CD4-positive, alpha-beta T cell treated with Interleukin-10 for 1 hour (primary cell): ENCODE data around the gene CCM2.
A peak's percentile ranks its signal among the peaks of the same experiment; 100 is the strongest.
"Not testable (repeated sequence)": the region's sequence is repeated elsewhere in the genome, so short reads cannot be mapped to it uniquely, and the experiment has no call there.

Experiments used
- DNase-seq: peaks from one replicate; pipeline ENCODE4 v3.0.0-alpha.2; 2020

CCM2 gene

GRCh38 chr7:44982535-44982923 is 17.5 kb upstream of the CCM2 start:
- no peak for DNase-seq

DNA sequence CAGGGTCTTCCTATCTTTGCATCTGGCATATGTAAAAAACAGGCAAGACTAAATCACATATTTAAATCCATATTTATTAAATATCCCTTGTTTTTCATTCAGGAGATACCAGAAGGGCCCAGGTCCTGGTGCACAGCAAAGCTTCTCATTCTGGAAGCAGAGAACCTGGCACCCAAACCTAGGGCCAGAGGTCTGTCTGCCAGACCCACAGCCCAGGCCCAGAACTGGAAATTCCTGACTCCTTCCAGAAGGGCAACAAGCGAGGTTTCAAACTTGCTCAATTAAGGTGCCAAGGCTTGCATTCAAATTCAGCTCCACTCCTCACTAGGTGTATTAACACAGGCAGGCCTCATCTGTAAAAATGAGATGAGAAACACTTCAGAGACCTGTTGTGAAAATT is 17.0 kb upstream of the CCM2 start:
- DNase-seq, result no peak

GRCh38 chr7:44983742-44984477 is 16.1 kb upstream of the CCM2 start:
- DNase-seq, result no peak

- no peak for DNase-seq
Measured at GRCh38 chr7:44984478-44984758, 15.6 kb upstream of the CCM2 start.

- no peak for DNase-seq
Measured at GRCh38 chr7:44985033-44985695, 14.8 kb upstream of the CCM2 start.

DNA sequence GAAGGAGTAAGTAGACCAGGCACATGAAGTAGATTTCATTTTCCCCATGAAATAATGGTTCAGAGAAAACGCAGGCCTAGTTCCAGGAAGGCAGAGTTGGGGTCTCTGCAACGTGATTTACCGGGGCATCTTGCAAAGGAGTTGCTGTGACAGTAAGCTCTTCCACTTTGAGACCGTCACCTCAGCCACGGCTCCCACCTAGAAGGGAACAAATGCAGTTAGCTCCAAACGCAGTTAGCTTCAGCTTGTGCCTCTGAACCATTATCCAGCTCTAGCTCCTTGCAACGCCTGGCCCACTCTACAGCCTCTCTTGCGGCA is 14.1 kb upstream of the CCM2 start:
- DNase-seq, result no peak

DNA sequence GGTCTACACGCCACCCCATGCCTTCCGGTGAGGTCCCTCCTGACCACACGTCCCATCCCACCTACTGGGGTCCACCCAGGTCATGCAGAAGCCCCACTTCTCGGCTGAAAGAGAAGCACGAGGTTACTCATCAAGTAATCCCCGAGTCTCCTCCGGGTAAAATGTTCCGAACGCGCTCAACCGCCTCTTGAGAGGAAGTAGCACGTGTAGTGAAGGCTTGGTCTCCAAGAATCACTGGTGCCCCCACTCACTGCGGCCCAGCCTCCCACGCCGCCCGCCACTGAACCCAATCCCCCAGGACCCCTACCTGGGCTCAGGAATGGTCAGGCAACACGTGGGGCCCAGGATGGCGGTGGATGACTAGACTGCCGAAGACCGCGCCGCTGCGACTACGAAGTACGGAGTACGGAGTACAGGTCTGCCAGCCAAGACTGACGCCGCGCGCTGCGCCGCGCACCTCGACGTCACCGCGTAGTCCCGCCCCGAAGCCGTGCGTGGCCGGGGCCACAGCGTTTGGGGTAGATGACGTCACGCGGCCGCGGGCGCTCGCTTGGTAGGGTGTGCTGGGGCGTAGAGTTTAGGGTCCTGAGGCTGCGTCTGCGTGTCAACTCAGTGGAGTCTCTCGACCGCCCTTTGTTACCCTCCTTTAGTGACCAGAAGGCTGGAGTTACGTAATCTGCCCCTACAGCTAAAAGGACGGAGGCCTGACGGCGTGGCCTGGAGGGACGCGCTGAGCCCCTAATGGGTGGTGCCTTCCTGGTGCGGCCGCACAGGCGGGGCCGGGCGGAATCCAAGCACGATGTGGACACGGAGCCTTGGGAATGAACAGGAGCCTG is 13.6 kb upstream of the CCM2 start:
- peak; percentile 95 for DNase-seq

GRCh38 chr7:44987457-44987856 is 12.5 kb upstream of the CCM2 start:
- DNase-seq, result no peak

- DNase-seq, result no peak
Measured at GRCh38 chr7:44987996-44988395, 12.0 kb upstream of the CCM2 start.

- DNase-seq, result no peak
Measured at GRCh38 chr7:44988701-44989100, 11.3 kb upstream of the CCM2 start.

DNA sequence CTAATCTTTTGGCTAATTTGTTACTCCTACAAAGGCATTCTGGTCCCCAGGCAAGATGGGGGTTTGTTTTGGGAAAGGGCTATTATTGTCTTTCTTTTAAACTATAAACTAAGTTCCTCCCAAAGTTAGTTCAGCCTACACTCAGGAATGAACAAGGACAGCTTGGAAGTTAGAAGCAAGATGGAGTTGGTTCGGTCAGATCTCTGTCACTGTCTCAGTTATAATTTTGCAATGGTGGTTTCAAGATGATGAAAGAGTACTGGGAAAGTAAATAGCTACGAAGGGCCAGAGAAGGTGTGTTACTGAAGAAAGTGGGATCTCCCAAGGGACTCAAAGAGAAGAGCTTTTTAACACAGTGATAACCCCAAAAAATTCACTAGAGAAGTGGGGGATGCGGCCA is 10.9 kb upstream of the CCM2 start:
- no peak for DNase-seq

GRCh38 chr7:44990109-44991023 is 9.6 kb upstream of the CCM2 start:
- no peak for DNase-seq

DNA sequence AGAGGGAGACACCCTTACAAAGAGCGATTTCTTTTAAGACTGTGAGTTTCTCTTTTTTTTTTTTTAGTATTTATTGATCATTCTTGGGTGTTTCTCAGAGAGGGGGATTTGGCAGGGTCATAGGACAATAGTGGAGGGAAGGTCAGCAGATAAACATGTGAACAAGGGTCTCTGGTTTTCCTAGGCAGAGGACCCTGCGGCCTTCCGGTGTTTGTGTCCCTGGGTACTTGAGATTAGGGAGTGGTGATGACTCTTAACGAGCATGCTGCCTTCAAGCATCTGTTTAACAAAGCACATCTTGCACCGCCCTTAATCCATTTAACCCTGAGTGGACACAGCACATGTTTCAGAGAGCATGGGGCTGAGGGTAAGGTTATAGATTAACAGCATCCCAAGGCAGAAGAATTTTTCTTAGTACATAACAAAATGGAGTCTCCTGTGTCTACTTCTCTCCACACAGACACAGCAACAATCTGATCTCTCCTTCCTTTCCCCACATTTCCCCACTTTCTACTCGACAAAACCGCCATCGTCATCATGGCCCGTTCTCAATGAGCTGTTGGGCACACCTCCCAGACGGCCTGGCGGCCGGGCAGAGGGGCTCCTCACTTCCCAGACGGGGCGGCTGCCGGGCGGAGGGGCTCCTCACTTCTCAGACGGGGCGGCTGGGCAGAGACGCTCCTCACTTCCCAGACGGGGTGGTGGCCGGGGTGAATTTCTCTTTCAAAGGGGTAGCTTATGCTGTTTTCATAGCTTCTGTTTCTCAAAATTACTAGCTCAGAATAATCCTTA is 7.8 kb upstream of the CCM2 start:
- DNase-seq, result not testable (repeated sequence)

- DNase-seq, result peak; percentile 47
Measured at GRCh38 chr7:44994877-44995554, 5.0 kb upstream of the CCM2 start.

DNA sequence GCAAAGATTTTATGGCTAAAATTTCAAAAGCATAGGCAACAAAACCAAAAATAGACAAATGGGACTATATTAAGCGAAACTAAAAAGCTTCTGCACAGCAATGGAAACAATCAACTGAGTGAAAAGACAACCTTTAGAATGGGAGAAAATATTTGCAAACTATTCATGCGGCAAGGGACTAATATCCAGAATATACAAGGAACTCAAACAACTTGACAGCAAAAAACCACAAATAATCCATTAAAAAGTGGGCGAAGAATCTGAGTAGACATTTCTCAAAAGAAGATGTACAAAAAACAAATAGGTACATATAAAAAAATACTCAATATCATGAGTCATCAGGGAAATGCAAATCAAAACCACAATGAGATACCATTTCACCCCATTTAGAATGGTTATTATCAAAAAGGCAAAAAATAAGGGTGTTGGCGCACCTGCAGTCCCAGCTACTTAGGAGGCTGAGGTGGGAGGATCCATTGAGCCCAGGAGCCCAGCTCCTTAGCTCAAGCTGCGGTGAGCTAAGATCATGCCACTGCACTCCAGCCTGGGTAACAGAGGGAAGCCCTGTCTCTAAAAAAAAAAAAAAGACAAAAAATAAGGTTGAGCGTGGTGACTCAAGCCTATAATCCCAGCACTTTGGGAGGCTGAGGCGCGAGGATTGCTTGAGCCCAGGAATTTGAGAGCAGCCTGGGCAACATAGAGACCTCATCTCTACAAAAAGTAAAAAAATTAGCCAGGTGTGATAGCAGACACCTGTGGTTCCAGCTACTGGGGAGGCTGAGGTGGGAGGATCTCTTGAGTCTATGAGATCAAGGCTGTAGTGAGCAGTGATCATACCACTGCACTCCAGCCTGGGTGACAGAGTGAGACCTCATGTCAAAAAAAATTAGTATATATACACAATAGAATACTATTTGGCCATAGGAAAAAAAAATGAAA is 4.2 kb upstream of the CCM2 start:
- peak; percentile 57 for DNase-seq

DNA sequence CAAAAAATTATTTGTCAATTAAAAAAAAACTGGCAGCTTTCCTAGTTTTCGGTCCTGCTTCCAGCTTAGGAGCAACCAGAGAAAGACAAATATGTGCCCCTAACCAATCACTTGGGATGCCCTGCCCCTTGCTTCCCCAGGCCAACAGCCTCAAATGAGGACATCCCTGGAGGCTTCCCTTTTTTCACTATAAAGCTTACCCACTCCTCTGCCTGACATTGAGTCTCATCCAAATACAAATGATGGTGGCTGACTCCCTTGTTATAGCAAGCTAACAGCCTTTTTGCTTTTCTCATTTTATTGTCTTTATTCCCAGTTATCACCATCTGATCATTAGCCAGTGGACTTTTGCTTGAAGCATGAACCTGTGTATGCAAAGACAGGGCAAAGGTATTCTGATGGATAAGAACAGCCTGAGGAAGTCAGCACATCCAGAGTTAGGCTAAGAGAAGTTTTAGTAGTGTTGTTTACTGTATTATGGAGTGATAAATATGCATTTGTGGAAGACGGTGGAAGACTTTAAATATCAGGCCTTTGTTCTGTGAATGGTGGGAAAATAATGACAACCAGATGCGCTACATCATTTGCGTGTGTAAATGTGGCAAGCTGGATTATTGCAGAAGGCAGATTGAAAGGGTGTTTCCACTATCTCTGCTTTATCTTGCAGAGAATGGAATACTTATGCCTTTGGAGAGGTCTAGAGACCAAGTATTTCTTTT is 1.7 kb upstream of the CCM2 start:
- DNase-seq, result no peak

DNA sequence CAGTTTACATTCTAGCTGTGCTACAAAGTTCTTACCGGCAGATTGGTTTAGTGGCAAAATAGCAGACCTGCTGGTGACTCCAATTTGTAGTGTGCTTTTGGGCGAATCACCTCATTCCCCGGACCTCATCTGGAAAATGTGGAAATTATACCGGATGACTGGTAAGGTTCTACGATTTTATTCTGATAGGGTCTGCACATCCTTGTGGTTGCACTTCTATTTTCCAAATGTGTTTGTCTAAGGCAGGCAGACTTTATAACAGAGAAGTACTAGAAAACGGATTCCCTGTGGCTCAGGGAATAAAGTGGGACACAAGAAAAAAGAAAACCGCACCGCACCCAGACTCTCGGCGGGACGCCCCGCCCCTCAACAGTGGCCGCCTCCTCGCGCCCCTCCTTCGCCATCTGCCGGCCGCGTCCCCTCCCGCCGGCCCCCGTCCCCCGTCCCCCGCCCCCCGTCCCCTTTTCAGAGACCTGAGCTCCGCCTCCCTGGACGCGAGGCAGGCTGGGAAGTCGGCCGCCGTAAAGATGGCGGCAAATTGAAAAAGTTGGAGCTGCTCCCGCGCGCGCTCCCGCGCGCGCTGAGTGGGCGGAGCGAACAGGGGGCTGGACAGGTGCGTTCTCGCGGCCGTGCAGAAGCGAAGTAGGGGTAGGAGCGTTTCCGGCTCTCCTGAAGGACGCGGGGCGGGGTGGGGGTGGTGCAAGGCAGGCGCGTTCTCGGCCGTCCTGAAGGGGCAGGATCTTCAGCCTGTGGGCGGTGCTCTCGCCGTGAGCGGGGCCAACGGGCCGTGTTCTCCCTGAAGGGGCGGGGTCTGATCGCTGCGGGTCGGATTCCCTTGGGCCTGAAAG is 532 bp upstream of the CCM2 start:
- DNase-seq, result peak; percentile 99

DNA sequence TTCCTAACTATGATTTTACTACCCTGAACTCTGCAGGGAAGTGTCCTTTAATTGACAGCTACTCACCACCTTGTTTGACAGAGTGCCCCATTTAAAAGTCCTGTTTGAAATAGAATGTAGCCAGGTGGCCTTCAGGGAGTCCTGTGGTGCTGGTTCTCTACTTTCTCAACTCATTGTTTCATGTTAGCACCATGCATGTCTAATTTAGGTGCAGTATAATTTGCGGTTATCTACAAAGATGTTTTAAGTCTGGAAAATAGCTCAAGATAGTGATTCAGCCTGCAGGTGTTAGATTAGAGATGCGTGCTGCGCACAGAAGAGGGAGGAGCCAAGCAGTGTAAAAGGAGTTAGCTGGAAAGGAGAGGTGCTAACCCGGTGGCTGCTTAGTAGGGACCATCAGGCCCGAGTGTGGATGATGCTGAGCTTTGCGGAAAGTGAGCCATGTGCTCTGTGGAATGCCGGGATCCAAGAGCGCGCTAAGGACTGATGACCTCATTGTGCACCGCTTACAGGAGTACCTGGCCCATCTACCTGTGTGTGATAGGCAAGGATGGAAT is 1.2 kb downstream of the CCM2 start:
- DNase-seq, result peak; percentile 74

- DNase-seq, result no peak
Measured at GRCh38 chr7:45001826-45002225, 1.8 kb downstream of the CCM2 start.
